Measurements from ENCODE around the gene CFAP210.

The CFAP210 gene

GRCh38 chr2:169694113-169694893 lies at the start of gene CFAP210, which contains the start of gene PHOSPHO2:
CFAP210 (minus strand) TSS chr2:169694405; CDS start chr2:169694327, 78 bp downstream.
PHOSPHO2 (plus strand) TSS chr2:169694469; CDS start chr2:169700972, 6,503 bp downstream.
- DNase-seq (ENCODE audit: low spot score) = peak; percentile 93

- no peak for DNase-seq (ENCODE audit: low spot score)
Observed at GRCh38 chr2:169743549-169743948, 49.3 kb upstream of the CFAP210 start.

- no peak for DNase-seq (ENCODE audit: low spot score)
Observed at GRCh38 chr2:169739351-169739750, 45.1 kb upstream of the CFAP210 start.

- no peak for DNase-seq (ENCODE audit: low spot score)
Observed at GRCh38 chr2:169738566-169739229, 44.5 kb upstream of the CFAP210 start.

GRCh38 chr2:169736902-169737301 lies 42.7 kb upstream of the CFAP210 start:
- no peak for DNase-seq (ENCODE audit: low spot score)

GRCh38 chr2:169735623-169736022 lies 41.4 kb upstream of the CFAP210 start:
- DNase-seq (ENCODE audit: low spot score) = no peak

GRCh38 chr2:169734169-169734847 lies 40.1 kb upstream of the CFAP210 start:
- no peak for DNase-seq (ENCODE audit: low spot score)

GRCh38 chr2:169732583-169733358 lies 38.6 kb upstream of the CFAP210 start:
- no peak for DNase-seq (ENCODE audit: low spot score)

- no peak for DNase-seq (ENCODE audit: low spot score)
Observed at GRCh38 chr2:169732075-169732474, 37.9 kb upstream of the CFAP210 start.

GRCh38 chr2:169729274-169729605 lies 35.0 kb upstream of the CFAP210 start:
- DNase-seq (ENCODE audit: low spot score) = no peak

GRCh38 chr2:169727065-169727464 lies 32.9 kb upstream of the CFAP210 start:
- DNase-seq (ENCODE audit: low spot score) = no peak

GRCh38 chr2:169721016-169721415 lies 26.8 kb upstream of the CFAP210 start:
- no peak for DNase-seq (ENCODE audit: low spot score)

- DNase-seq (ENCODE audit: low spot score) = no peak
Observed at GRCh38 chr2:169718930-169719504, 24.8 kb upstream of the CFAP210 start.

- DNase-seq (ENCODE audit: low spot score) = no peak
Observed at GRCh38 chr2:169717691-169718063, 23.5 kb upstream of the CFAP210 start.

- DNase-seq (ENCODE audit: low spot score) = no peak
Observed at GRCh38 chr2:169716938-169717690, 22.9 kb upstream of the CFAP210 start.

GRCh38 chr2:169716238-169716886 lies 22.2 kb upstream of the CFAP210 start:
- peak; percentile 36 for DNase-seq (ENCODE audit: low spot score)

GRCh38 chr2:169715379-169716237 lies 21.4 kb upstream of the CFAP210 start:
- peak; percentile 45 for DNase-seq (ENCODE audit: low spot score)

GRCh38 chr2:169714699-169715098 lies 20.5 kb upstream of the CFAP210 start:
- DNase-seq (ENCODE audit: low spot score) = no peak

- no peak for DNase-seq (ENCODE audit: low spot score)
Observed at GRCh38 chr2:169713331-169713730, 19.1 kb upstream of the CFAP210 start.
